C4-2B (cell line): ENCODE measurements around the gene ADAM20.

ENCODE experiments used
- H3K27ac ChIP-seq: fragments of 450-650 bp; 2 replicates; pipeline ENCODE4 v1.5.1; 2017
- CTCF ChIP-seq: fragments of 450-650 bp; conservative IDR thresholded peaks from 2 replicates; pipeline ENCODE4 v1.5.1; 2017; ENCODE audit warnings: mild to moderate bottlenecking
- ZFX ChIP-seq: fragments of 450-650 bp; IDR thresholded peaks from 2 replicates; pipeline ENCODE4 v1.6.1; 2017

Gene ADAM20

DNA sequence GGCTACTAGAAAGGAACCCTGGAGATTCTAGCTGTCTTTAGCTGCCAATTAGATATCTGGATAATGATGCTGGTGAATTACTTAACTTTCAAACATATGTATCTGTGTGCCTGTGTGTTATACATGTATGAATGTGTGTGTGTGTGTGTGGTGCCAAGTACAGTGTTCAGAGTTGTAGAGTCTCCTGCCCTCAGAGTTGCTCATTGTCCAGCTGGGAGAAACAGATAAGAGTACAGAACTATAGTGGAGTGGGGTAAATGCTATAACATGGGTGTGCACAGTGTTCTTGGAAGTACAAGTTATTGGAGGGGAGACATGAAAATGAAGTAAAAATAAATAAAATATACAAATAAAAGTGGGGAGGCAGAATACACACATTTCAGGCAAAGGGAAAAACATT is 23.6 kb upstream of the ADAM20 start:
- no peak overlapping the region for H3K27ac ChIP-seq
- TF ChIP-seq CTCF, result no peak

- TF ChIP-seq CTCF (no peak), ZFX (no peak)
- no peak overlapping the region for H3K27ac ChIP-seq
Observed at GRCh38 chr14:70555890-70556289, 21.1 kb upstream of the ADAM20 start.

DNA sequence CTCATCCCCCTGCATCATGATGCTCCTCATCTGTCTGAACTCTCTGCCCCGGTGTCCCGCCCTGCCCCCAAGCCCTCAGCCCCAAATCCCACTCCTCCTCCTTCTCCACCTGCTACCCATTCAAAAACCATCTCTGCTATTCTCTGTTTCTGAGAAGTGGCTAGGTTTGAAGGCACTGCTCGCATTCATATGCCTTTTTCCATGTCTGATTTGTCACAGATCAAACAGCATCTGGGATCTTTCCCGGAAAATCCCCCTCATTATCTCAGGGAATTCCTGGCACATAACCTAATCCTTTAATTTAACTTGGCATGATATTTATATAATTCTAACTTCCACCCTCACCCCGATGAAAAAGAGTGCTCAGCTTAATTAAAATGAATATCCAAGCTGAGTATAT is 3.3 kb upstream of the ADAM20 start:
- no peak for TF ChIP-seq ZFX
- no peak for TF ChIP-seq CTCF
- H3K27ac ChIP-seq, result no peak overlapping the region

DNA sequence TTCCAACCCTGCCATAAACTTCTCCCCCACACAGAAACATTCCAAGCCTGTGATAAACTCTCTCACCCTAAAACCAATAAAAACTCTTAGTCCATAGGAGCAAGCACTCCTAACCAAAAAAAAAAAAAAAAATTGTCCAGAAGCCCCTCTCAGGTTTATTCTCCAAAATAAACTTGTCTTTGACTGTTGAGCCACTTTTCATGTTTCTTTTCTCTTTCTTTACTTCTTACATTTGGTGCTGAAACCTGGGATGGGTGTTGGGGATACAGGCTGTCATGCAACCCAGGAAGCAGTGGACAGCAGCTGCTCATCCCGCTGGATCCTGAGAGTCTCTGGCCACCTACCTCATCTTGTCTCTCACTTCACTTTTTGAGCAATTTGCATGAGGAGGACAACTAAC is 2.0 kb upstream of the ADAM20 start:
- no peak overlapping the region for H3K27ac ChIP-seq
- TF ChIP-seq ZFX (no peak), CTCF (no peak)

DNA sequence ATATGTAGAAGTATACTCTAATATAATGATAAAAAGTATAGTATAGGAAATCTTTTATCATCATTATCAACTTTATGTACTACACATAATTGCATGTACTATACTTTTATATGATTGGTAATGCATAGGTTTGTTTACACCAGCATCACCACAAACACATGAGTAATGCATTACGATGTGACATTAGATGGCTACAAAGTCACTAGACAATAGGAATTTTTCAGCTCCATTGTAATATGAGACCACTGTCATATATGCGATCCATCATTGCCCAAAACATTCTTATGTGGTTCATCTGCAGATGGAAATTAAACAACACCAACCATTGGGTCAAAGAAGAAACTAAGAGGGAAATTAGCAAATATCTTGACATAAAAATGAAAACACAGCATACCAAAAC is 4.4 kb downstream of the ADAM20 start:
- no peak overlapping the region for H3K27ac ChIP-seq
- no peak for TF ChIP-seq CTCF
- no peak for TF ChIP-seq ZFX

DNA sequence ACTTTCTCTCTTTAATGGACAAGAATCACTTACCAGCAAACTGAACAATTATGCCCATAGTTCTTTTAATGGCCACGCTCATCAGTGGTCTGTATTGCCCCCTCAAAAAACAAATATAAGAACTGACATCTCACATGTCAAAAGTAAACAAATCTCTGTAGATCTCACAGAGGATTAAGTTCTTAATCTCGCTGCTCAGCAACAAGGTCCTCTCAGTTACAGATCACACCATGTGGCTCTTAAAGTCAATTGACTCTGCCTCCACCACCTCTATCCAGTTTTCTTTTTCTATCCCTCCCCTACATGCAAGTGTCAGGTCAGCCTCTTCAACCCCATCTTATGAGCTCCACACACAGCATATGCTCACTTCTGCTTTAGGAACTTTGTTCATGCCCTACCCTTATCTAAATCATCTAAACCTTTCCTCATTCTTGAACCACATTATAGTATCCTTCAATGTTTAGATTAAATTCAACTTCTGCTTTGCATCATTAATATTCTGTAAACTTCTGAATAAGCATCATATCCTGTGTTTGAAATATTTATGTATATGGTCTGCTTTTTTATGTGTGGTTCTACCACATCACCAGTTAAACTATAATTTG is 7.2 kb downstream of the ADAM20 start:
- TF ChIP-seq CTCF, result no peak
- TF ChIP-seq ZFX, result no peak

DNA sequence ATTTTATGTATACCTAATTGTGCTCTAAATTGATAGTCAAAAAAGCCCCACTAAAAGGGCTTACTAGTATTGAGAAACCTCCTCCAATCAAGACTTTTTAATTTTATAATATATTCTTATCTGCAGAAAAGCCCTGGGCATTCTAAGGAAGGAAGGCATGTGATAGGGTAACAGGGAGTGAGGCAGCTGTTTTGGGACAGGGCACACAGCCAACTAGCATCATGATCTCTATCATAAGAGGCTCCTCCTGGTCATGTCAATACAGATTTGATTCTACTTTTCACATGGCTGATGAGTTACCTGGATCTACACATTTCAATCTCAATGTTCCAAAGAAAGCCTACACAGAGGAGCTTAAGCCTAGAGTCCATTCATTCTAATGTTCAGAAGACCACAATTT is 9.1 kb downstream of the ADAM20 start:
- TF ChIP-seq ZFX, result no peak
- no peak for TF ChIP-seq CTCF
- no peak overlapping the region for H3K27ac ChIP-seq

More for the DNA sequence above, 7.2 kb downstream of the ADAM20 start:
- H3K27ac ChIP-seq, result no peak overlapping the region
